Liver (tissue), 9 donors: ENCODE measurements around the gene MARS1. TPM values are rescaled to one million over a fixed set of nuclear protein-coding genes. Genes with fewer than 3 reads are reported as not detected.

Experiments used
- DNase-seq: peaks from one replicate; pipeline ENCODE4 v3.0.0-alpha.2; 2017; ENCODE audit warnings: low spot score
- H3K27ac ChIP-seq, 2 donors: one replicate each; pipeline ENCODE4 v1.7.0; 2013; ENCODE audit warnings: inconsistent platforms in 2 of 2, low read length in 2 of 2, control low read depth in 1 of 2, low read depth in 1 of 2, mild to moderate bottlenecking in 1 of 2
- H3K27me3 ChIP-seq, 4 donors: one replicate each; pipeline versions ENCODE4 v1.6.1 to v1.7.0; 2013; ENCODE audit warnings: low read length in 3 of 4, inconsistent platforms in 1 of 4, mild to moderate bottlenecking in 1 of 4, moderate library complexity in 1 of 4; ENCODE audit not compliant: control insufficient read depth in 4 of 4, insufficient read depth in 4 of 4
- H3K36me3 ChIP-seq, 4 donors: one replicate each; pipeline versions ENCODE4 v1.6.1 to v1.7.0; 2013; ENCODE audit warnings: low read length in 3 of 4, mild to moderate bottlenecking in 3 of 4, low read depth in 1 of 4, moderate library complexity in 1 of 4; ENCODE audit not compliant: control insufficient read depth in 4 of 4, insufficient read depth in 3 of 4
- H3K4me1 ChIP-seq, 4 donors: one replicate each; pipeline versions ENCODE4 v1.6.1 to v1.7.0; 2013; ENCODE audit warnings: low read length in 3 of 4, mild to moderate bottlenecking in 3 of 4, moderate library complexity in 1 of 4; ENCODE audit not compliant: control insufficient read depth in 4 of 4, insufficient read depth in 4 of 4
- H3K4me3 ChIP-seq, 3 donors: one replicate each; pipeline versions ENCODE4 v1.6.1 to v1.7.0; 2013; ENCODE audit warnings: low read length in 3 of 3, control low read depth in 1 of 3, low read depth in 1 of 3, mild to moderate bottlenecking in 1 of 3
- H3K9ac ChIP-seq, 2 donors: one replicate each; pipeline ENCODE4 v1.7.0; 2013; ENCODE audit warnings: low read length in 2 of 2, mild to moderate bottlenecking in 2 of 2, moderate library complexity in 2 of 2, control low read depth in 1 of 2, low read depth in 1 of 2
- H3K9me3 ChIP-seq, 4 donors: one replicate each; pipeline versions ENCODE4 v1.6.1 to v1.7.0; 2013; ENCODE audit warnings: low read length in 3 of 4; ENCODE audit not compliant: control insufficient read depth in 4 of 4
- ATF3 ChIP-seq: IDR thresholded peaks from 2 replicates; pipeline ENCODE4 v1.6.1; 2016; ENCODE audit warnings: antibody characterized with exemption
- CTCF ChIP-seq: fragments of 150-350 bp; IDR thresholded peaks from 2 replicates; pipeline ENCODE4 v1.5.1; 2017; ENCODE audit warnings: improper control_type of control experiment, low read depth, low read length; ENCODE audit not compliant: missing input control
- EGR1 ChIP-seq, 2 donors: IDR thresholded peaks; 2 replicates each; pipeline ENCODE4 v1.6.1; 2016 to 2018; ENCODE audit warnings: antibody characterized with exemption in 2 of 2, low read depth in 2 of 2
- FOXA1 ChIP-seq: IDR thresholded peaks from 2 replicates; pipeline ENCODE4 v1.6.1; 2016; ENCODE audit warnings: antibody characterized with exemption
- FOXA2 ChIP-seq: IDR thresholded peaks from 2 replicates; pipeline ENCODE4 v1.6.1; 2016; ENCODE audit warnings: antibody characterized with exemption
- GABPA ChIP-seq, 2 donors: IDR thresholded peaks in 1 of 2; conservative IDR thresholded peaks in 1 of 2; 2 replicates each; pipeline ENCODE4 v1.6.1; 2016; ENCODE audit warnings: antibody characterized with exemption in 2 of 2, mild to moderate bottlenecking in 1 of 2, moderate library complexity in 1 of 2
- HNF4A ChIP-seq, 2 donors: conservative IDR thresholded peaks; 2 replicates each; pipeline ENCODE4 v1.6.1; 2016; ENCODE audit warnings: antibody characterized with exemption in 2 of 2, mild to moderate bottlenecking in 2 of 2
- HNF4G ChIP-seq: IDR thresholded peaks from 2 replicates; pipeline ENCODE4 v1.6.1; 2016; ENCODE audit warnings: antibody characterized with exemption
- JUND ChIP-seq, 2 donors: IDR thresholded peaks; 2 replicates each; pipeline ENCODE4 v1.6.1; 2016; ENCODE audit warnings: antibody characterized with exemption in 2 of 2
- MAX ChIP-seq: IDR thresholded peaks from 2 replicates; pipeline ENCODE4 v1.6.1; 2016; ENCODE audit warnings: antibody characterized with exemption
- NR2F2 ChIP-seq: IDR thresholded peaks from 2 replicates; pipeline ENCODE4 v1.6.1; 2016; ENCODE audit warnings: antibody characterized with exemption
- RAD21 ChIP-seq, 2 donors: IDR thresholded peaks; 2 replicates each; pipeline ENCODE4 v1.6.1; 2016; ENCODE audit warnings: antibody characterized with exemption in 2 of 2, mild to moderate bottlenecking in 2 of 2
- REST ChIP-seq: IDR thresholded peaks from 2 replicates; pipeline ENCODE4 v1.6.1; 2016; ENCODE audit warnings: antibody characterized with exemption, mild to moderate bottlenecking
- RXRA ChIP-seq, 2 donors: IDR thresholded peaks; 2 replicates each; pipeline ENCODE4 v1.6.1; 2017 to 2018; ENCODE audit warnings: antibody characterized with exemption in 2 of 2, mild to moderate bottlenecking in 1 of 2
- SP1 ChIP-seq: IDR thresholded peaks from 2 replicates; pipeline ENCODE4 v1.6.1; 2018; ENCODE audit warnings: antibody characterized with exemption, mild to moderate bottlenecking
- TAF1 ChIP-seq: conservative IDR thresholded peaks from 2 replicates; pipeline ENCODE4 v1.6.1; 2016; ENCODE audit warnings: antibody characterized with exemption, mild to moderate bottlenecking
- YY1 ChIP-seq: IDR thresholded peaks from 2 replicates; pipeline ENCODE4 v1.6.1; 2016; ENCODE audit warnings: antibody characterized with exemption, mild to moderate bottlenecking
- ZBTB33 ChIP-seq: IDR thresholded peaks from 2 replicates; pipeline ENCODE4 v1.6.1; 2016; ENCODE audit warnings: antibody characterized with exemption
- WGBS: extraction: QIAGEN DNeasy Blood & Tissue Kit; methylation state at CpG from one replicate; pipeline ENCODE4 v1.1.7; 2013; 5-methylcytosine and 5-hydroxymethylcytosine counted together
- polyA plus RNA-seq, 2 donors: library from polyadenylated mRNA; stranded (reverse) in 1 of 2; unstranded in 1 of 2; fragments of 200-250 nt in 1 of 2; fragments of >200 nt in 1 of 2; fragmentation: Nextera tagmentation in 1 of 2; extraction: Ambion mirVana in 1 of 2; gene quantifications; one replicate each; pipeline versions ENCODE4 v1.2.1 to v1.2.3, GENCODE V29; 2013 to 2015
- total RNA-seq, 2 donors: library from RNA; depleted of rRNA; stranded (reverse); fragments of >200 nt; gene quantifications; one replicate each; pipeline ENCODE4 v1.2.3, GENCODE V29; 2014
- donor health status: healthy.
- donor health status: healthy.
- donor health status: healthy.
- donor health status: healthy.
- donor health status: healthy.

The MARS1 gene
- total and polyA plus RNA-seq, 4 donors = 43.9 to 83.3 (median 56.0) TPM

- Histone ChIP-seq H3K4me1 (peaks cover 0 to 4% (median 3%) of the 10 kb centered on the region in 4 donors), H3K4me3 (no peak overlapping the region), H3K36me3 (no peaks in the 10 kb centered on the region), H3K27ac (no peak overlapping the region), H3K9ac (no peak overlapping the region), H3K9me3 (no peaks in the 10 kb centered on the region), H3K27me3 (peaks cover 0 to 12% (median 2%) of the 10 kb centered on the region in 4 donors)
- DNase-seq = no peak
- WGBS = 79% methylated on average over 2 of the region's 2 CpGs
- TF ChIP-seq CTCF (no peak), NR2F2 (no peak), SP1 (no peak), HNF4A (conservative IDR thresholded peaks at IDR 0.05) (no peak)
Measured at GRCh38 chr12:57552306-57552651, 64.4 kb downstream of the MARS1 start.

- Histone ChIP-seq H3K9ac (no peak overlapping the region), H3K36me3 (no peaks in the 10 kb centered on the region), H3K4me3 (no peak overlapping the region), H3K27ac (no peak overlapping the region), H3K9me3 (no peaks in the 10 kb centered on the region), H3K4me1 (peaks cover 0 to 4% (median 2%) of the 10 kb centered on the region in 4 donors), H3K27me3 (peaks cover 0 to 12% (median 2%) of the 10 kb centered on the region in 4 donors)
- no peak for DNase-seq
- 60% methylated on average over 6 of the region's 6 CpGs for WGBS
- TF ChIP-seq EGR1 (IDR thresholded peaks at IDR 0.05; ENCODE audit: low read depth in 2 of 2) = no peak
- TF ChIP-seq FOXA1 = no peak
- no peak for TF ChIP-seq HNF4A (conservative IDR thresholded peaks at IDR 0.05)
- TF ChIP-seq HNF4G = no peak
- TF ChIP-seq YY1 = no peak
- TF ChIP-seq RXRA (IDR thresholded peaks at IDR 0.05) = no peak
- no peak for TF ChIP-seq RAD21 (IDR thresholded peaks at IDR 0.05)
- no peak for TF ChIP-seq MAX
- TF ChIP-seq ZBTB33 = no peak
- no peak for TF ChIP-seq REST
- TF ChIP-seq NR2F2 = no peak
- no peak for TF ChIP-seq ATF3
- TF ChIP-seq JUND (IDR thresholded peaks at IDR 0.05) = no peak
- TF ChIP-seq FOXA2 = no peak
- no peak for TF ChIP-seq CTCF
- TF ChIP-seq SP1 = no peak
- no peak for TF ChIP-seq GABPA (IDR thresholded peaks at IDR 0.05 in 1 of 2, conservative IDR thresholded peaks at IDR 0.05 in 1 of 2)
- no peak for TF ChIP-seq TAF1
Measured at GRCh38 chr12:57552835-57553313, 65.0 kb downstream of the MARS1 start.
